ENCODE results near the gene AMPD3. TPM values are rescaled to one million over a fixed set of nuclear protein-coding genes. Genes with fewer than 3 reads are reported as not detected.

AMPD3 gene
- total RNA-seq, 1 donor from 2014 or later, result 2.2 TPM

DNA sequence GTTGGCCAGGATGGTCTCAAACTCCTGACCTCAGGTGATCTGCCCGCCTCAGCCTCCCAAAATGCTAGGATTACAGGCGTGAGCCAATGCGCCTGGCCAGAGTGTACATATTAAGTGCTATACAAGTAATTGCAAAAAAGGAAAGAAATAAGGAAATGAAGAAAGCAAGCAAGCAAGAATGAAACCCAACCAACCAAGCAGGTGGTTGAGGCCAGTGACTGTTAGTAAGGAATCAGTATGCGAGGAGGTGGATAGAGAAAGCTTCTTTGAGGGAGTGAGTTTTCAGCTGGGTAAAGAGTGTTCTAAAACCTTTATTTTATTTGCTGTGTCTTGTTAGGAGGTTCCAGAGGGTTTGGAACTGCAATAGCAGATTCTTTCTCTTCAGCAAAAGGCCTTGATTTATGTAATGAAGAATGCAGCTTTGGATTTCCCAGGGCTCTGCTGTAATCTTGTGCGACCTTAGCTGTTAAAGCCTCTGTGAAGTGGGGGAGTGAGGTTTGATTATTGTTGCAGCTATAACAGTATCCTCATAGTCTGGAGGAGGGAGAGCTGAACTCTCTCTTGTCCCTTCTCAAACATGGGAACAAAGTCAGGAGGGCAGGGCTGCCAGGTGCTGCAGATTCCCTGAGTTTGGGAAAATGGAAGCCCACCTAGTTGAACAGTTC lies 5.7 kb downstream of the AMPD3 start:
- no peaks in the 10 kb centered on the region for H3K36me3 Mint-ChIP-seq (ENCODE audit: low read depth)
- DNase-seq (ENCODE audit: low spot score), result no peak
- H3K9me3 Mint-ChIP-seq (ENCODE audit: low read depth), result no peaks in the 10 kb centered on the region
- H3K4me1 Mint-ChIP-seq (ENCODE audit: low read depth), result peaks cover 8% of the 10 kb centered on the region
- H3K27me3 Mint-ChIP-seq (ENCODE audit: low read depth), result no peaks in the 10 kb centered on the region
- TF ChIP-seq, protein P1, sequence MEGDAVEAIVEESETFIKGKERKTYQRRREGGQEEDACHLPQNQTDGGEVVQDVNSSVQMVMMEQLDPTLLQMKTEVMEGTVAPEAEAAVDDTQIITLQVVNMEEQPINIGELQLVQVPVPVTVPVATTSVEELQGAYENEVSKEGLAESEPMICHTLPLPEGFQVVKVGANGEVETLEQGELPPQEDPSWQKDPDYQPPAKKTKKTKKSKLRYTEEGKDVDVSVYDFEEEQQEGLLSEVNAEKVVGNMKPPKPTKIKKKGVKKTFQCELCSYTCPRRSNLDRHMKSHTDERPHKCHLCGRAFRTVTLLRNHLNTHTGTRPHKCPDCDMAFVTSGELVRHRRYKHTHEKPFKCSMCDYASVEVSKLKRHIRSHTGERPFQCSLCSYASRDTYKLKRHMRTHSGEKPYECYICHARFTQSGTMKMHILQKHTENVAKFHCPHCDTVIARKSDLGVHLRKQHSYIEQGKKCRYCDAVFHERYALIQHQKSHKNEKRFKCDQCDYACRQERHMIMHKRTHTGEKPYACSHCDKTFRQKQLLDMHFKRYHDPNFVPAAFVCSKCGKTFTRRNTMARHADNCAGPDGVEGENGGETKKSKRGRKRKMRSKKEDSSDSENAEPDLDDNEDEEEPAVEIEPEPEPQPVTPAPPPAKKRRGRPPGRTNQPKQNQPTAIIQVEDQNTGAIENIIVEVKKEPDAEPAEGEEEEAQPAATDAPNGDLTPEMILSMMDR (IDR thresholded peaks at IDR 0.05), result no peak
- no peak overlapping the region for H3K27ac Mint-ChIP-seq (ENCODE audit: unreplicated experiment)
- no peak overlapping the region for H3K4me3 Mint-ChIP-seq (ENCODE audit: unreplicated experiment)

DNA sequence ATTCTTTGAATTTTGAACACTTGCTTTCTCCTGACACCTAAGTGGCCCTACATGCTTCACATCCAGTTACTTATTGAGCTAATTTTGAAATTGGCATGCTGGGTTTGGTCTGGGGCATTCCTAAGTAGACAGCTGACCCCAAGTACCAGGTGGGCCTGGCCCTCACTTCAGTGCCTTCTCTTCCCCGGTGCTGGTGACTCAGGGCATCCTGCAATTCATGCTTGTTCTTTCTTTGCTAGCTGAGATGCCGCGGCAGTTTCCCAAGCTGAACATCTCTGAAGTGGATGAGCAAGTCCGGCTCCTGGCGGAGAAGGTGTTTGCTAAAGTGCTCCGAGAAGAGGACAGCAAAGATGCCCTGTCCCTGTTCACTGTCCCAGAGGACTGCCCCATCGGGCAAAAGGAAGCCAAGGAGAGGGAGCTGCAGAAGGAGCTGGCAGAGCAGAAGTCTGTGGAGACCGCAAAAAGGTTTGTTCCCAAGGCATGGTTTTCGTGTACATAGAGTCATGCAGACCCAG lies 6.3 kb downstream of the AMPD3 start:
- Mint-ChIP-seq H3K36me3 (ENCODE audit: low read depth) (no peaks in the 10 kb centered on the region), H3K27me3 (ENCODE audit: low read depth) (no peaks in the 10 kb centered on the region), H3K4me3 (ENCODE audit: unreplicated experiment) (no peak overlapping the region), H3K4me1 (ENCODE audit: low read depth) (peaks cover 2% of the 10 kb centered on the region), H3K9me3 (ENCODE audit: low read depth) (no peaks in the 10 kb centered on the region), H3K27ac (ENCODE audit: unreplicated experiment) (no peak overlapping the region)
- no peak for DNase-seq (ENCODE audit: low spot score)
- TF ChIP-seq, protein P1 (IDR thresholded peaks at IDR 0.05), result no peak

DNA sequence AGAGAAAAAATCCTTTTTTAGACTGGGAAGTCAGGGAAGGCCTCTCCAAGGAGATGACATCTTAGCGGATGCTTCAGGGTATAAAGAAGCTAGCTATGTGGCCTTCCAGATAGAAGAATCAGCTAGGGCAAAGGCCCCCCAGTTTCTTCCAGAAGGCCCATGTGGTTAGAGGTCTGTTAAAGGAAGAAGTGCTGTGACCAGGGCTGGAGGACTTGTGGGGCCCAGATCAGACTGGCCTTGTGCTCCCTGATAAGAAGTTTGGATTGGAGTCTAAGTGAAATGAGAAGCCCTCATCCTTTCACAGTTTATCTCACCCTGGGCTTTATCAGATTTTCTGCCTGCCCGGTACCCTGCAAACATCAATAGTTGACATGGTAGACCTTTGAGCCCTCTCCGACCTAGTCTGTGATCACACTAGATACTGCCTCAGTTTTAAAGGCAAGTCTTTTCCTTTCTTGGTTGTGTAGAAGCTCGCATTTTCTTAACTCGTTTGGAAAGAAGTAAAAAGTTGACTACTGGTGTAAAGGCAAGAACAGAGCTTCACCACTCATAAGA lies 7.8 kb downstream of the AMPD3 start:
- Mint-ChIP-seq H3K27ac (ENCODE audit: unreplicated experiment) (no peak overlapping the region), H3K4me3 (ENCODE audit: unreplicated experiment) (no peak overlapping the region), H3K27me3 (ENCODE audit: low read depth) (no peaks in the 10 kb centered on the region), H3K36me3 (ENCODE audit: low read depth) (peaks cover 7% of the 10 kb centered on the region), H3K4me1 (ENCODE audit: low read depth) (no peaks in the 10 kb centered on the region), H3K9me3 (ENCODE audit: low read depth) (peaks cover 6% of the 10 kb centered on the region)
- no peak for DNase-seq (ENCODE audit: low spot score)
- TF ChIP-seq, protein P1 (IDR thresholded peaks at IDR 0.05), result no peak

DNA sequence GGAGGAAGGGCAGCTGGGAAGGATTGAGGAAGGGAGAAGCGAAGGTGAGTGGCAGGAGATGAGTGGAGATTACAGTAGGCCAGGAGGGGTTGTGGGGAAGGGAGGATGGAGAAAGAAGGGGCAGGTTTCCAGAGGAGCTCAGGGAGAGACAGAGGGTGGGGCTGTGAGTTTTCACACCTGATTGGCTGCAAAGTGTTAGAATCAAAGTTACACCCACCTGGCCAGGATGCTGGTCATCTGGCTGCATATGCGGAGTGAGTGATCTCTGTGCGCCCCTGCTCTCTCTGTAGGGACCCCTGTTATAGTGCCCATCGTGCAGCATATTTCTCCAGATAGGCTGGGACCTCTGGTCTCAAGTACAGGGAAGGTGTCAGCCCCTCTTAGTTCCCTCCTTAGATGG lies 18.3 kb downstream of the AMPD3 start:
- Mint-ChIP-seq H3K27me3 (ENCODE audit: low read depth) (peaks cover 3% of the 10 kb centered on the region), H3K36me3 (ENCODE audit: low read depth) (peaks cover 7% of the 10 kb centered on the region), H3K9me3 (ENCODE audit: low read depth) (peaks cover 23% of the 10 kb centered on the region), H3K27ac (ENCODE audit: unreplicated experiment) (no peak overlapping the region), H3K4me1 (ENCODE audit: low read depth) (no peaks in the 10 kb centered on the region), H3K4me3 (ENCODE audit: unreplicated experiment) (no peak overlapping the region)
- DNase-seq (ENCODE audit: low spot score), result no peak
- TF ChIP-seq, protein P1 (IDR thresholded peaks at IDR 0.05), result no peak

DNA sequence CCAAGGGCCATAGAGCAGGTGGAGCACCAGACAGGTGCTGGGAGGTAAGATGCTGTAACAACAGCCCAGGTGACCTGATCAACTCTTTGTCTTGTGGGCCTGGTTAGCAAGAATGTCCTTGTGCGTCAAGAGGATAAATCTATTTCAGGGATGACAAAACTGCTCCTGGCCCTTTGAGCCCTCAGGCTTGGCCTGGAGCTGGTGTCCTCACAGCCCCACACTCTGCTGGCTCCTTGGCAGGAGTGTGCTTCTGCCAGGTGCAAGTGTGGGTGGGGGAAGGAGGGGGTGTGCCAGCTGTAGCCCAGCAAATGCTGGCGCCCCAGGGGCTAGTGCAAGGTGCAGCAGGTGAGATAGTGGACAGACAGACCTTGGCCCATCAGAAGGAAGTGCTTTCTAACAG lies 19.5 kb downstream of the AMPD3 start:
- DNase-seq (ENCODE audit: low spot score), result no peak
- Mint-ChIP-seq H3K36me3 (ENCODE audit: low read depth) (peaks cover 2% of the 10 kb centered on the region), H3K9me3 (ENCODE audit: low read depth) (peaks cover 14% of the 10 kb centered on the region), H3K27me3 (ENCODE audit: low read depth) (no peaks in the 10 kb centered on the region), H3K27ac (ENCODE audit: unreplicated experiment) (no peak overlapping the region), H3K4me3 (ENCODE audit: unreplicated experiment) (no peak overlapping the region), H3K4me1 (ENCODE audit: low read depth) (no peaks in the 10 kb centered on the region)
- TF ChIP-seq, protein P1 (IDR thresholded peaks at IDR 0.05), result no peak

Data from chondrocyte (in vitro differentiated cells).